OCI-LY7 (cell line): Measurements from ENCODE around the gene UPK3A. TPM values are rescaled to one million over a fixed set of nuclear protein-coding genes. Genes with fewer than 3 reads are reported as not detected.

Experiments
- BruUV-seq: library from RNA; stranded (reverse); fragments of 400-500 nt; replicated peaks from 2 replicates; lab custom pipeline; 2021; lab: Mats Ljungman, UMichigan
- CTCF ChIA-PET: fragments of 300-600 bp; sonication (Branson Sonifier 250); formaldehyde crosslinking; loops from one replicate; lab custom pipeline; 2022; ENCODE audit warnings: antibody characterized with exemption; ENCODE audit not compliant: unreplicated experiment; lab: Charles Lee
- POLR2A ChIA-PET: fragments of 300-600 bp; sonication (Branson Sonifier 250); formaldehyde crosslinking; loops from one replicate; lab custom pipeline; 2022; ENCODE audit warnings: antibody characterized with exemption; lab: Charles Lee
- DNase-seq: peaks from one replicate; pipeline ENCODE4 v3.0.0-alpha.2; 2015; ENCODE audit warnings: low spot score
- H2AFZ ChIP-seq: fragments of 200-600 bp; sonication (generic), shearing (Covaris generic); 2 replicates; pipeline ENCODE4 v1.6.1; 2014; ENCODE audit warnings: mild to moderate bottlenecking, antibody characterized with exemption, low read length, moderate library complexity
- H3K27ac ChIP-seq: fragments of 200-600 bp; sonication (generic); 2 replicates; pipeline ENCODE4 v1.5.1; 2014; ENCODE audit warnings: mixed run types, low read depth, mild to moderate bottlenecking, moderate library complexity, low read length, inconsistent platforms; ENCODE audit not compliant: poor library complexity, severe bottlenecking
- H3K36me3 ChIP-seq: fragments of 200-600 bp; sonication (generic); 2 replicates; pipeline ENCODE4 v1.6.1; 2014; ENCODE audit warnings: mild to moderate bottlenecking, antibody characterized with exemption, low read length, moderate library complexity, mixed read lengths; ENCODE audit not compliant: insufficient read depth
- H3K4me1 ChIP-seq: fragments of 200-600 bp; sonication (generic); 2 replicates; pipeline ENCODE4 v1.5.1; 2014; ENCODE audit warnings: mild to moderate bottlenecking, low read length; ENCODE audit not compliant: insufficient read depth, poor library complexity, severe bottlenecking
- H3K4me2 ChIP-seq: fragments of 200-600 bp; sonication (generic); 2 replicates; pipeline ENCODE4 v1.6.1; 2014; ENCODE audit warnings: mild to moderate bottlenecking, low read length
- H3K4me3 ChIP-seq: fragments of 200-600 bp; sonication (generic); 2 replicates; pipeline ENCODE4 v1.5.1; 2014; ENCODE audit warnings: mild to moderate bottlenecking, low read depth, low read length; ENCODE audit not compliant: poor library complexity, severe bottlenecking
- H3K79me2 ChIP-seq: fragments of 200-600 bp; sonication (generic); 2 replicates; pipeline ENCODE4 v1.6.1; 2016; ENCODE audit warnings: low read depth, mild to moderate bottlenecking, low read length, moderate library complexity, mixed read lengths; ENCODE audit not compliant: insufficient read depth
- H3K9me2 ChIP-seq: fragments of 200-600 bp; sonication (generic); 2 replicates; pipeline ENCODE4 v1.6.1; 2016; ENCODE audit warnings: mild to moderate bottlenecking, low read length, mixed read lengths; ENCODE audit not compliant: insufficient read depth
- H3K9me3 ChIP-seq: fragments of 200-600 bp; sonication (generic); 2 replicates; pipeline ENCODE4 v1.6.1; 2014; ENCODE audit warnings: mild to moderate bottlenecking, mixed run types, low read length, mixed read lengths
- H4K20me1 ChIP-seq: fragments of 200-600 bp; sonication (generic); 2 replicates; pipeline ENCODE4 v1.6.1; 2014; ENCODE audit warnings: mild to moderate bottlenecking, antibody characterized with exemption, low read length, moderate library complexity, mixed read lengths; ENCODE audit not compliant: insufficient read depth
- EZH2phosphoT487 ChIP-seq: fragments of 200-600 bp; sonication (generic); IDR thresholded peaks from 2 replicates; pipeline ENCODE4 v1.6.1; 2018; ENCODE audit warnings: low read depth, borderline replicate concordance, mild to moderate bottlenecking, mixed run types, antibody characterized with exemption, low read length, moderate library complexity, mixed read lengths
- intact Hi-C: fragments of 100-400 bp; cut with micrococcal nuclease; formaldehyde crosslinking; loops from one replicate; pipeline ENCODE4 v1.10.0; 2022; ENCODE audit not compliant: unreplicated experiment
- total RNA-seq, 2 experiments: library from RNA; depleted of rRNA in 1 of 2; stranded (reverse); fragments of >200 nt in 1 of 2; shearing (Covaris generic) in 1 of 2; gene quantifications; 2 replicates each; pipeline ENCODE4 v1.2.3, GENCODE V29; 2014 to 2022
- TF ChIP-seq, protein P1 (sequence below): fragments of 200-600 bp; sonication (generic); conservative IDR thresholded peaks from 2 replicates; pipeline ENCODE4 v1.5.1; 2014; ENCODE audit warnings: mild to moderate bottlenecking, antibody characterized with exemption, low read length, moderate library complexity, mixed read lengths

Gene UPK3A
- total RNA-seq, 2 experiments from 2014 or later, result not detected

DNA sequence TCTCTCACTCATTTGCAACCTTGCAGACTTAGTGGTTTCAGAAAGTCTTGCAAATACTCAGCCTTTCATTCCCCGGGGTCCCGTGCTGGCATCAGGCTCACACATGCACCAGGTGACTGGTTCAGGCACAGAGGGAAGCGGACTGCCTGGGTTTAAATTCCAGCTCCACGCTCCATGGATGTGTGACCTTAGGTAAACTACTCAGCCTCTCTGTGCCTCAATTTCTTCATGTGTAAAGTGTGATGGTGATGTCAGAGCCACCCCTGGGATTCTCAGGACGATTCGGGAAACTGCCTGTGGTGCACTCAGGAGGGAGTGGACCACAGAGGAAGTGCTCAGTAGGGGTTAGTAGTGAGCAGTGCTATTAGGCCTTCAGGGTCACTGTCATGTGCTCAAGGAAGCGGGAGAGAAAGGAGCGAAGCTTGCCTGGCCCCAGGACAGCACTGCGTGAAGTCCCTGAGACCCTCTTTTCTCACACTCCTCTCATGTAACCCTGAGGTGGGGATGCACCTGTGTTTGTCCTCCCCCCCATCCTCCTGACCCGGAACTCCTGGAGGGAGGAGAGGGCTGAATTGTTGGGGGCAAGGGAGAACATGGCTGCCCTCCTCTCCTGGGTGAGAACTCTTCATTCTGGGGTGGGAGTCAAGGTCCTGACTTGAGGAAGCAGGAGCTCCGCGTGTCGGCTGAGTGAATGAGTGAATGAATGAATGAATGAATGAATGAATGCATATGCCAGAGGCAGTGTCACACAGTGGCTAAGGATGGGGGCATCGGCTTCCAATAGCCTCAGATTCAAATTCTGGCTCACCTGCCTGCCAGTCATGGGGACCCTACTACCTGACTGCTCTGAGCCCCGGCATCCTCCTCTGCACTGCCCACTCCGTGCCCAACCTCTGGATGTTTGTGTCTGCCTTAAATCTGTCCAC, 14.4 kb upstream of the UPK3A start:
- H4K20me1 ChIP-seq, result no peaks in the 10 kb centered on the region
- H3K36me3 ChIP-seq, result no peaks in the 10 kb centered on the region
- H3K4me3 ChIP-seq, result no peak overlapping the region
- intact Hi-C loops, result no loop called here
- ChIA-PET POLR2A (interaction anchor here (0.7 to 0.8 kb wide), 2 partner anchors 18 to 414 kb away, joined by 3 to 4 read pairs; no protein-coding TSS in a partner anchor), CTCF (no interaction called here)
- BruUV-seq, result no TSS peak
- DNase-seq, result no peak
- no peak overlapping the region for H3K27ac ChIP-seq
- no peak overlapping the region; the same call in 1 of the 2 replicates for H2AFZ ChIP-seq
- no peak overlapping the region for H3K4me2 ChIP-seq
- peaks cover 16% of the 10 kb centered on the region for H3K4me1 ChIP-seq
- no peaks in the 10 kb centered on the region for H3K79me2 ChIP-seq
- no peaks in the 10 kb centered on the region for H3K9me3 ChIP-seq
- H3K9me2 ChIP-seq, result no peaks in the 10 kb centered on the region
- no peak for TF ChIP-seq EZH2phosphoT487
- TF ChIP-seq, protein P1, sequence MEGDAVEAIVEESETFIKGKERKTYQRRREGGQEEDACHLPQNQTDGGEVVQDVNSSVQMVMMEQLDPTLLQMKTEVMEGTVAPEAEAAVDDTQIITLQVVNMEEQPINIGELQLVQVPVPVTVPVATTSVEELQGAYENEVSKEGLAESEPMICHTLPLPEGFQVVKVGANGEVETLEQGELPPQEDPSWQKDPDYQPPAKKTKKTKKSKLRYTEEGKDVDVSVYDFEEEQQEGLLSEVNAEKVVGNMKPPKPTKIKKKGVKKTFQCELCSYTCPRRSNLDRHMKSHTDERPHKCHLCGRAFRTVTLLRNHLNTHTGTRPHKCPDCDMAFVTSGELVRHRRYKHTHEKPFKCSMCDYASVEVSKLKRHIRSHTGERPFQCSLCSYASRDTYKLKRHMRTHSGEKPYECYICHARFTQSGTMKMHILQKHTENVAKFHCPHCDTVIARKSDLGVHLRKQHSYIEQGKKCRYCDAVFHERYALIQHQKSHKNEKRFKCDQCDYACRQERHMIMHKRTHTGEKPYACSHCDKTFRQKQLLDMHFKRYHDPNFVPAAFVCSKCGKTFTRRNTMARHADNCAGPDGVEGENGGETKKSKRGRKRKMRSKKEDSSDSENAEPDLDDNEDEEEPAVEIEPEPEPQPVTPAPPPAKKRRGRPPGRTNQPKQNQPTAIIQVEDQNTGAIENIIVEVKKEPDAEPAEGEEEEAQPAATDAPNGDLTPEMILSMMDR, result no peak

DNA sequence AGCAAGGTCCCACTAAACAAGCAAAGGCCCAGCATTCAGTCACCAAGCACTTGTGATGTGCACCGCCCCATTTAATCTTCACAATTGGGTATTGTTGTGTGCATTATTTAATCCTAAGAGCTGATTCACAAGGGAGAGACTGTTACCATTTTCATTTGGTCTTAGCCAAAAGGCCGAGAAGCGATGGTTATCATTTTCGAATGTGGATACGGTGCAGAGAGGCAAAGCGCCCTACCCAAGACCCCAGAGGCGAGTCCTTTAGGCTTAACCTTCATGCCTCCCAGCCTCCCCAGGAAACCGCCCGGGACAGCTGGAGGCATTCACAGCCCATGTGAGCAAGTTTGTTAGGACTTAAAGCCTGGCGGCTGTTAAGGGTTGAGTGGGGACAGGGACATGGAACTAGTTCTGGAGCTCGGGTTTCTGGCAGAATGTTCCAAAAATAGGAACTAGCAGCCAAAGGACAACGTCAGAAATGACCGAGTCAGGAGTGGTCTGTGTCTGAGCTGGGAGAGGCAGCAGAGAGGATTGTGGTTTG, 13.0 kb upstream of the UPK3A start:
- no peaks in the 10 kb centered on the region for H3K9me3 ChIP-seq
- H4K20me1 ChIP-seq, result no peaks in the 10 kb centered on the region
- H3K9me2 ChIP-seq, result no peaks in the 10 kb centered on the region
- DNase-seq, result no peak
- no peak overlapping the region for H2AFZ ChIP-seq
- no peak for TF ChIP-seq EZH2phosphoT487
- TF ChIP-seq, protein P1, result no peak
- no peak overlapping the region for H3K4me2 ChIP-seq
- intact Hi-C loops, result no loop called here
- no peak overlapping the region for H3K27ac ChIP-seq
- BruUV-seq, result no TSS peak
- CTCF ChIA-PET, result no interaction called here
- no peaks in the 10 kb centered on the region for H3K36me3 ChIP-seq
- no peak overlapping the region for H3K4me3 ChIP-seq
- POLR2A ChIA-PET, result interaction anchor here (0.8 kb wide), 1 partner anchor 20 kb away, joined by 4 read pairs; no protein-coding TSS in a partner anchor
- peaks cover 12% of the 10 kb centered on the region for H3K4me1 ChIP-seq
- no peaks in the 10 kb centered on the region for H3K79me2 ChIP-seq
